Epithelial cell of umbilical artery (primary cell): ENCODE data around the gene PIH1D1. TPM values are rescaled to one million over a fixed set of nuclear protein-coding genes. Genes with fewer than 3 reads are reported as not detected.

Source experiments
- total RNA-seq: library from RNA; depleted of rRNA; stranded (reverse); fragments of >200 nt; gene quantifications from 2 replicates; pipeline ENCODE4 v1.2.3, GENCODE V29; 2014

PIH1D1 gene
- 162 and 176 TPM in 2 replicates for total RNA-seq

GRCh38 chr19:49451430-49452181 lies at the start of gene PIH1D1:
PIH1D1 (minus strand) TSS chr19:49451814; CDS start chr19:49451574, 240 bp downstream.

GRCh38 chr19:49487277-49488045 lies 35.8 kb upstream of the PIH1D1 start, which contains the start of gene RPL13A:
RPL13A (plus strand) TSS chr19:49487608; CDS start chr19:49487630, 22 bp downstream.

GRCh38 chr19:49473868-49474541 lies 22.4 kb upstream of the PIH1D1 start, which contains the start of gene FLT3LG:
FLT3LG (plus strand) TSS chr19:49474215; CDS start chr19:49474640, 425 bp downstream.

GRCh38 chr19:49453013-49453756 lies 1.6 kb upstream of the PIH1D1 start, which contains the start of gene ALDH16A1:
ALDH16A1 (plus strand) TSS chr19:49453225; CDS start chr19:49453332, 107 bp downstream.

GRCh38 chr19:49441210-49441959 lies 10.2 kb downstream of the PIH1D1 start, which contains the start of gene SLC17A7:
SLC17A7 (minus strand) TSS chr19:49441527; CDS start chr19:49441379, 148 bp downstream.

GRCh38 chr19:49425178-49425577 lies 26.4 kb downstream of the PIH1D1 start, which contains the start of gene GFY:
GFY (plus strand) TSS chr19:49425388; CDS start chr19:49426431, 1,043 bp downstream.

GRCh38 chr19:49423071-49423984 lies 28.3 kb downstream of the PIH1D1 start, which contains the start of gene PTH2:
PTH2 (minus strand) TSS chr19:49423441; CDS start chr19:49423339, 102 bp downstream.

Other genes with a start within 250 kb of the PIH1D1 start
- gene SLC6A16, start 126.6 kb downstream of the PIH1D1 start, total RNA-seq = under 0.01 and 0.15 TPM in 2 replicates
- not detected in 2 replicates for gene CD37, start 116.4 kb downstream of the PIH1D1 start, total RNA-seq
- gene TEAD2, start 89.4 kb downstream of the PIH1D1 start, total RNA-seq = 43.8 and 64.3 TPM in 2 replicates
- gene DKKL1, start 87.9 kb downstream of the PIH1D1 start, total RNA-seq = not detected in 2 replicates
- gene KASH5, start 63.6 kb downstream of the PIH1D1 start, total RNA-seq = not detected in 2 replicates
- gene PTH2, start 28.4 kb downstream of the PIH1D1 start, total RNA-seq = not detected in 2 replicates
- not detected in 2 replicates for gene GFY, start 26.4 kb downstream of the PIH1D1 start, total RNA-seq
- gene SLC17A7, start 10.3 kb downstream of the PIH1D1 start, total RNA-seq = 0.15 TPM in 1 of 2 replicates, not detected in the other
- gene ALDH16A1, start 1.4 kb upstream of the PIH1D1 start, total RNA-seq = 40.3 and 62.9 TPM in 2 replicates
- 0.32 and 1.8 TPM in 2 replicates for gene FLT3LG, start 22.4 kb upstream of the PIH1D1 start, total RNA-seq
- gene RPL13A, start 35.8 kb upstream of the PIH1D1 start, total RNA-seq = 1,312 and 3,748 TPM in 2 replicates
- gene RPS11, start 44.6 kb upstream of the PIH1D1 start, total RNA-seq = 1,938 and 5,232 TPM in 2 replicates
- 48.1 and 62.3 TPM in 2 replicates for gene FCGRT, start 60.8 kb upstream of the PIH1D1 start, total RNA-seq
- gene RCN3, start 76.2 kb upstream of the PIH1D1 start, total RNA-seq = 76.3 and 146 TPM in 2 replicates
- 103 and 121 TPM in 2 replicates for gene NOSIP, start 128.7 kb upstream of the PIH1D1 start, total RNA-seq
- 1.3 and 1.4 TPM in 2 replicates for gene PRRG2, start 129.5 kb upstream of the PIH1D1 start, total RNA-seq
- 1.4 and 1.6 TPM in 2 replicates for gene PRR12, start 139.4 kb upstream of the PIH1D1 start, total RNA-seq
- 43.5 and 48.4 TPM in 2 replicates for gene RRAS, start 188.3 kb upstream of the PIH1D1 start, total RNA-seq
- gene SCAF1, start 190.4 kb upstream of the PIH1D1 start, total RNA-seq = 8.2 and 11.7 TPM in 2 replicates
- 48.8 and 53.9 TPM in 2 replicates for gene IRF3, start 214.0 kb upstream of the PIH1D1 start, total RNA-seq
- 7.0 and 7.5 TPM in 2 replicates for gene BCL2L12, start 214.1 kb upstream of the PIH1D1 start, total RNA-seq
- 536 and 608 TPM in 2 replicates for gene PRMT1, start 225.5 kb upstream of the PIH1D1 start, total RNA-seq
- gene ADM5, start 237.8 kb upstream of the PIH1D1 start, total RNA-seq = 0.32 and 0.91 TPM in 2 replicates
- gene CPT1C, start 239.3 kb upstream of the PIH1D1 start, total RNA-seq = 13.0 and 19.5 TPM in 2 replicates